Midbrain (tissue), 1 donor: ENCODE results near the gene HMGN4.
"Not testable (repeated sequence)": the region's sequence is repeated elsewhere in the genome, so short reads cannot be mapped to it uniquely, and the experiment has no call there.

Source experiments
- DNase-seq: peaks from one replicate; lab custom pipeline; 2025; lab: John Stamatoyannopoulos, UW

The HMGN4 gene

GRCh38 chr6:26522486-26523228, 15.5 kb upstream of the HMGN4 start:
- not testable (repeated sequence) for DNase-seq

GRCh38 chr6:26524314-26524713, 13.9 kb upstream of the HMGN4 start:
- DNase-seq: not testable (repeated sequence)

- no peak for DNase-seq
Measured at GRCh38 chr6:26524722-26525370, 13.3 kb upstream of the HMGN4 start.

DNA sequence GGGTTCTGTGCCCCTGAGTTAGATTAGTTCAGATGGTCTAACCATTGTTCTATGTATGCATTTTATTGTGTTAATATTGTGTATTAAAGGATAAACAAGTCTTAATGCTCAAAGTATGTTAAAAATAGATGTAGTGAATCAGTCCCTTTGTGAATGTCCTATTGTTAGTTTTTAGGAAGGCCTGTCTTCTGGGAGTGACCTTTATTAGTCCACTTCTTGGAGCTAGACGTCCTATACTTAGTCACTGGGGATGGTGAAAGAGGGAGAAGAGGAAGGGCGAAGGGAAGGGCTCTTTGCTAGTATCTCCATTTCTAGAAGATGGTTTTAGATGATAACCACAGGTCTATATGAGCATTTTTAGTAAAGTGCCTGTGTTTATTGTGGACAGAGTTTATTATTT, 12.3 kb upstream of the HMGN4 start:
- DNase-seq: no peak

GRCh38 chr6:26526928-26527327, 11.2 kb upstream of the HMGN4 start:
- no peak for DNase-seq

DNA sequence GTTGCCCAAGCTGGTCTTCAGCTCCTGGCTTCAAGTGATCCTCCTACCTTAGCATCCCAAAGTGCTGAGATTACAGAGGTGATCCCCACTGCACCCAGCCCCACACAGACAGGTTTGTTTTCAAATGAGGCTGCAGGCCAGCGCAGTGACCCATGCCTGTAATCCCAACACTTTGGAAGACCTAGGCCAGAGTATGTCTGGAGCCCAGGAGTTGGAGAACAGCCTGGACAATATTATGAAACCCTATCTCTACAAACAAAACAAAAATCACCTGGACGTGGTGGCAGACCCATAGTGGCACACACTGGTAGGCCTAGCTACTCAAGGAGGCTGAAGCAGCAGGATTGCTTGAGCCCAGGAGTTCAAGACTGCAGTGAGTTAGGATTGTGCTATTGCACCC, 8.0 kb upstream of the HMGN4 start:
- DNase-seq: no peak

GRCh38 chr6:26531897-26532296, 6.3 kb upstream of the HMGN4 start:
- DNase-seq: no peak

DNA sequence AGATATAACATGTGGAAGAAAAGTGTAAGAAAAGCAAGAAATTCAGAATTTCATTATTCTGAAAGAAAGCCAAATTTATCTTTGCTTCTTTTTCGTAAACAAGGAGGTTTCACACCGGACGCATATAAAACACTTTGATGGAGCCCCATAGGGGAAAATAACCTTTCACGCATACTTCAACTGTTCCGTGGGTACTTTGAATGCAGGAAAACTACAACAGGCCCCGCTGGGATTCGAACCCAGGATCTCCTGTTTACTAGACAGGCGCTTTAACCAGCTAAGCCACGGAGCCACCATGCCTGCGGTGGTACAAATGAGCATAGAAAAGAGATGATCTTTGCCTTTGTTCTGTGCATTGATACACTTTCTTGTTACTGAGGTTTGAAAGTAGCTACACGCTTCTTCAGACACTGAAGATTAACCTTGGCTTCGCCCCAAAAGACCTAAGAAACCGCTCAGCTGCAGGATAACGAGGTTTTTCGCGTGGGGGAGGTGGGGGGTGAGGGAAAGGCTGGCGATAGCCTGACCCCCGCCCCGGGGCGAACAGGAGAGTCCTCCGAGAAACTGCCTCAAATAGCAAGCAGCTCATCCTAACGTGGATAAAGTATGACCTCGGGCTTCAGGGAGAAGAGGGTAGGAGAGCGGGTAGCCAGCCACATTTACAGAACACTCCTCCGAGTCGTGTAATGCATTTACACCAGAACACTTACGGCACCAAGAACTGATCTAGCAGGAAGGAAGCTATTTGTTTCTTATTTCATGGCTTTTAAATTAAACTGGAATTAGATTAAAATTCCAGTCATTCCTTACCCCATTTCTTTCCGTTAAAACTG, 5.3 kb upstream of the HMGN4 start:
- DNase-seq: peak; percentile 92

- DNase-seq: no peak
Measured at GRCh38 chr6:26533532-26533931, 4.6 kb upstream of the HMGN4 start.

DNA sequence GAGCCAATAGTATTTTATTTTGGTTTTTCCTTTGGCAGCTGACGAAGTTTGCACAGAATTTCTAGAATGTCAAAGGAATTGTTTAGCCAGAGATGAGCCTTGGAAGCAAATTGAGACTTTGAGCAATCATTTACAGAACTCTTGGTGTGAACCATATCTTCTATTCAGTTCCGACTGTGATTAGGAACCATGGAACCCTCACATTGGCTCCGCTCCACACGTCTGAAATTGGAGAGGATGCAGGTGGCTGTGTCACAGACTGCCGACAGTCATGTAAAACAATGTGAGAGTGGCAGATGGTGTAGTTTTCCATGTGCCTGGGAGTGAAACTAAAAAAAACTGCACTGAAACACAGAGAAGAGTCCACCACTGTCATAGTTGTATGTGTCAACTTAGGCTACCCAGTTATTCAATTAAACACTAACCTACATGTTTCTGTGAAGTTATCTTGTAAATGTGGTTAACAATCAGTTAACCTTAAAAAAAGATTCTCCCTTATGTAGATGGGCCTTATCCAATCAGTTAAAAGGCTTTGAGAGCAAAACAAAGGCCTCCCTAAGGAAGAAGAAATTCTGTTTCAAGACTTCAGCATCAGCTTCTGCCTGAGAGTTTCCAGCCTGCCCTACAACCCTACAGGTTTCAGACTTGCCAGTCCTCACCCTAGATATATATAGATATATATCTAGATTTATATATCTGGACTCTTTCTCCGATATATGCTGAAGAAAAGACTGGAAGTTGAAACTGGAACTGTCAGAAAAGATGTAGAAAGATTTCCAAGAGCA, 3.3 kb upstream of the HMGN4 start:
- DNase-seq: no peak

DNA sequence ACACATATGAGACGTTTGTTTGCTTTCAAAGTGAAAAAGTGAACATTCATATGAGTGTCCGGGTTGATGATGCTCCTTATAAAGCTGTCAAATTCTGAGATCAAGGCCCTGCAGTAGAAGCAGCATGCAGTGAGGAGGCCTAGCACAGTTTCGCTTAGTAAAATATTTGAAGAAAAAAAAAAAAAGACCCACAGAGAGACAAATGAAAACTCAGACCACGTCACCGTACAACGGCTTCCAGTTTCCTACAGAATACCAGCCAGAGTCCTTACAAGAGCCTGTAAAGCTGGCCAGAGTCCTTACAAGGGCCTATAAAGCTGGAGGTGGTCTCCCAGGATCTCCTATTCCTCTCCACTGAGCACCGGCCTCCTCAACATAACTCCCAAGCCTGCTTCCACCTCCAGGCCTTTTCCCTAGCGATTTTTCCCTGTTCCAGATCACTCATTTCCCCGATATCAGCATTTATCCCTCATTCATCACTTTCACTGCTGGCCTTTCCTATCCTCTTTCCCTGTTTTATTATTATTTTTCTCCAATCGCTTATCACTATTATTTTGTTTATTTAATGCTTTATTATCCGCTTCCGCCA, 1.5 kb upstream of the HMGN4 start:
- peak; percentile 22 for DNase-seq

DNA sequence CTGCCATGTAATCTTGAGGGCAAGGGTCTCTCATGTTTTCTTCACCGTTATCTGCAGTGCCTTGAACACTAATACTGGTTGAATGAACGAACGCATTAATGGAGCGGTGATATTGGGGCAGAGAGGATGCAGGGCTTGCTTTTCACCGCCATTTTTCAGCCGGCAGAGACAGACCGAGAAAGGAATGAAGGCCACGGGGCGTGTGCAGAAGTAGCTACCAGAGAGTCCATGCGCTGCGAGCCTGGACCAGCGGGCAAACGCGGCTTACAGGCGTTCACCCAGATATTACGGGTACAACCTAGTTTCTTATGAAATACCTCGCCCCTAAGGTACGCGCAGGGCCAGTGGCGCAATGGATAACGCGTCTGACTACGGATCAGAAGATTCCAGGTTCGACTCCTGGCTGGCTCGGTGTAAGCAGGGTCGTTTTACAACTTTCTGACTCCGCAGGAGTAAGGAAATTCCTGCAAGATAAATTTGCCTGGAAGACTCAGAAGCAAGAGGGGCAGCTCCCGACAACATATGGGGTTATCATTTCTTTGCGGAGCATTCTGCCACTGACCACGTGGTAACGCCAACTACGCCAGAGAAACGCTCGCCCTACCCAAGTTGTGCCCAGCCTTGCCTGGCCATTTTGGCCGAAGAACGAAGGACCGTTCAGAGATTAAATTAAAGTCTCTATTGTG, 863 bp upstream of the HMGN4 start:
- DNase-seq: peak; percentile 89

GRCh38 chr6:26538572-26538902, 371 bp downstream of the HMGN4 start:
- DNase-seq: no peak

GRCh38 chr6:26539071-26539615, 977 bp downstream of the HMGN4 start:
- no peak for DNase-seq

DNA sequence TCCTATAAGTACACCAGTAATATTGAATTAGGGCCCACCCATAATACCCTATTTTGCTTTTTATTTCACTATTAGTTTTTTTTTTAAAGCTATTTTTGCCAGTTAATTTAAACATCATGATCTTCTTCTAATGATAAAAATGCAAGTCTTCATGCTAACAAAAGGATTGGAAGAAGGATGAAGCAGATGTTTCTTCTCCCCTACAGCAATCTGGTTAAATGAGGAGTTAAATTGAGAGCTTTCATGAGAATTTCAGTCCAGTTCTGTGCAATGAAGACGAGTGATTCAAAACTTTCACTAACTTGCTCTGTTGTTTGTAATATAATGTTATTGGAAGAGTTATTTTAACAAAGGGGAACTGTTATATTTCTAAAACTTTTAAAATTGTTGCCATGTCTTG, 3.4 kb downstream of the HMGN4 start:
- DNase-seq: no peak

DNA sequence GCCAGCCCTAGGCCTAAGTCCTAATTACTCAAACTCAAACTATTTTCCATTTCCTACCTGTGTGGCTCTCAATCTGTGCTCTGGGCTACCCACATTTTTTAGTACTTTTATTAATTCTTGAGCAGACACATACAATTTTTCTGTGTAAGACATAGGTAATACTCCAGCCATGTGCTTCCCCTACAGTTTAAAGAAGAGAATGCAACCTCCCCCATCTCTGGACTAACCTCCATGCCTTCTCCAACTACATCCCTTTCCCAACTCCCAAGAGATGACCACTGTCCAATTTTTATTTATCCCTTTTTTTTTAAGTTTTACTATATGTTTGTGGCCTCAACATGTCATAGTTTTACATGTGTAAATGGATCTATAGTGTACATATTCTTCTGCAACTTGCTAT, 5.8 kb downstream of the HMGN4 start:
- no peak for DNase-seq

DNA sequence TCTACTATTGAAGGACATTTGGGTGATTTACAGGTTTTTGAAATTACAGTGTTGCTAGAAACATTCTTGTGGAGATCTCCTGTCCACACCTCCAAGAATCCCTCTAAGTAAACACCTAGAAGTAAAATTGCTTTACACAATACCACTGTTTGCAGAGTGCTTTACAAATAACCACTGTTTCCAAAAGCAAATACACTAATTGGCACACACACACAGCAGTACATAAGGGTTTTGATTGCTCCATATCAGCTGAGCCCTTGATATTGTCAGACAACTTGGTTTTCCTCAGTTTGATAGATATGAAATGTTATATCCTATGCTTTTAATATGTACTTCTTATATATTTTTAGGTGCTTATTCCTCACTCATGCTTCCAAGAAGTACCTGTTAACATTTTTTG, 6.3 kb downstream of the HMGN4 start:
- DNase-seq: no peak

- DNase-seq: no peak
Measured at GRCh38 chr6:26545627-26546026, 7.5 kb downstream of the HMGN4 start.

- not testable (repeated sequence) for DNase-seq
Measured at GRCh38 chr6:26547363-26547762, 9.2 kb downstream of the HMGN4 start.

GRCh38 chr6:26550250-26550993, 12.3 kb downstream of the HMGN4 start:
- no peak for DNase-seq
